Adrenal gland (tissue), 19 donors: ENCODE data around the gene RNF8. TPM values are rescaled to one million over a fixed set of nuclear protein-coding genes. Genes with fewer than 3 reads are reported as not detected.

Experiments
- DNase-seq, 7 donors: peaks; one replicate each; pipeline ENCODE4 v3.0.0-alpha.2; 2019 to 2020
- H3K27ac ChIP-seq, 5 donors: fragments of 200-600 bp; sonication (generic) in 4 of 5; 1 replicate in 3 of 5; 2 replicates in 2 of 5; pipeline versions ENCODE4 v1.5.1 to v1.8.0; 2016 to 2020; ENCODE audit warnings: mild to moderate bottlenecking in 1 of 5
- H3K27me3 ChIP-seq: fragments of 200-600 bp; 2 replicates; pipeline ENCODE4 v1.8.0; 2021
- H3K36me3 ChIP-seq, 2 donors: fragments of 200-600 bp; replicated peaks in 1 of 2; 1 replicate in 1 of 2; 2 replicates in 1 of 2; pipeline versions ENCODE4 v1.5.1 to v1.8.0; 2018 to 2022
- H3K4me1 ChIP-seq, 2 donors: fragments of 200-600 bp; replicated peaks in 1 of 2; 1 replicate in 1 of 2; 2 replicates in 1 of 2; pipeline versions ENCODE4 v1.5.1 to v1.8.0; 2018 to 2021
- H3K4me3 ChIP-seq, 4 donors: fragments of 200-600 bp; sonication (generic) in 3 of 4; one replicate each; pipeline ENCODE4 v1.5.1; 2016 to 2018
- H3K9me3 ChIP-seq, 3 donors: fragments of 200-600 bp; sonication (generic) in 1 of 3; replicated peaks in 1 of 3; 1 replicate in 2 of 3; 2 replicates in 1 of 3; pipeline versions ENCODE4 v1.5.1 to v1.8.0; 2016 to 2021
- CTCF ChIP-seq, 6 experiments: fragments of 450-650 bp in 4 of 6; fragments of 200-600 bp in 2 of 6; sonication (generic) in 1 of 6; IDR thresholded peaks; 1 replicate in 5 of 6; 2 replicates in 1 of 6; pipeline versions ENCODE4 v1.5.1 to v1.8.0; 2016 to 2021; ENCODE audit warnings: antibody characterized with exemption in 6 of 6, mild to moderate bottlenecking in 2 of 6, moderate library complexity in 1 of 6
- POLR2A ChIP-seq, 2 donors: fragments of 450-650 bp; IDR thresholded peaks; one replicate each; pipeline ENCODE4 v1.6.1; 2017; ENCODE audit warnings: antibody characterized with exemption in 2 of 2, mild to moderate bottlenecking in 2 of 2, moderate library complexity in 1 of 2
- WGBS, 4 donors: extraction: QIAGEN DNeasy Blood & Tissue Kit in 2 of 4; methylation state at CpG; one replicate each; pipeline versions ENCODE4 v1.1.5 to v1.1.7; 2013 to 2017; 5-methylcytosine and 5-hydroxymethylcytosine counted together
- intact Hi-C, 2 donors: fragments of 100-400 bp; cut with DNase I; formaldehyde crosslinking; loops; one replicate each; pipeline versions ENCODE4 v1.14.1 to v1.15.0; 2022 to 2023
- long read RNA-seq, 10 donors: library from polyadenylated mRNA in 3 of 10; unstranded in 2 of 10; stranded (forward) in 1 of 10; transcript quantifications; one replicate each; pipeline ENCODE4 v2.0.0 and lab custom pipeline, GENCODE V29; 2021 to 2026
- polyA plus RNA-seq, 3 donors: library from polyadenylated mRNA; stranded (reverse); fragments of 200-250 nt in 2 of 3; fragments of 350-450 nt in 1 of 3; fragmentation: Illumina TruSeq in 1 of 3; extraction: RNeasy Lipid Tissue Mini Kit (QIAGEN cat#74804) in 1 of 3; gene quantifications; one replicate each; pipeline ENCODE4 v1.2.3, GENCODE V29; 2013 to 2014
- total RNA-seq, 9 donors: library from RNA; depleted of rRNA in 4 of 9; stranded (reverse); fragments of >200 nt in 4 of 9; fragments of 120-200 nt in 1 of 9; fragmentation: NEBNext Ultra II Directional in 1 of 9; extraction: Animal tissue kit (Norgen Biotek cat#: 25700) in 1 of 9; gene quantifications; one replicate each; pipeline versions ENCODE4 v1.1.0 to v1.2.4, GENCODE V29; 2013 to 2023
- donor health status: healthy with polysubstance abuse.
- donor health status: Bipolar disorder and iron deficiency.
- donor health status: DM: yes; HTN: yes; CAD: no.
- donor health status: DM: no; HTN: no; CAD: no.
- donor health status: DM: no; HTN: no; CAD: no.
- donor health status: DM: yes; HTN: yes; CAD: no.

Gene RNF8
- total RNA-seq, result 10 to 100 TPM; 15.4 to 54.6 (median 19.4) TPM
- polyA plus RNA-seq, result 10 to 100 TPM; 13.1 to 29.4 (median 23.5) TPM
- long read RNA-seq, donor 1, full-length matches to known transcripts, result 1 of 1 reads
- long read RNA-seq, donor 1, partial matches to known transcripts, result 0 of 1 reads
- long read RNA-seq, donor 1, other reads (novel, unspliced or antisense), result 0 of 1 reads
- long read RNA-seq, donor 2, result 0 reads
- long read RNA-seq, donor 3, full-length matches to known transcripts, result 8 of 8 reads
- long read RNA-seq, donor 3, partial matches to known transcripts, result 0 of 8 reads
- long read RNA-seq, donor 3, other reads (novel, unspliced or antisense), result 0 of 8 reads
- long read RNA-seq, donor 4, full-length matches to known transcripts, result 12 of 23 reads
- long read RNA-seq, donor 4, partial matches to known transcripts, result 9 of 23 reads
- long read RNA-seq, donor 4, other reads (novel, unspliced or antisense), result 2 of 23 reads
- long read RNA-seq, donor 5, full-length matches to known transcripts, result 42 of 46 reads
- long read RNA-seq, donor 5, partial matches to known transcripts, result 0 of 46 reads
- long read RNA-seq, donor 5, other reads (novel, unspliced or antisense), result 4 of 46 reads
- long read RNA-seq, donor 6, full-length matches to known transcripts, result 7 of 18 reads
- long read RNA-seq, donor 6, partial matches to known transcripts, result 7 of 18 reads
- long read RNA-seq, donor 6, other reads (novel, unspliced or antisense), result 4 of 18 reads
- long read RNA-seq, donor 7, result 0 reads
- long read RNA-seq, donor 8, full-length matches to known transcripts, result 2 of 2 reads
- long read RNA-seq, donor 8, partial matches to known transcripts, result 0 of 2 reads
- long read RNA-seq, donor 8, other reads (novel, unspliced or antisense), result 0 of 2 reads
- long read RNA-seq, donor 9, result 0 reads
- long read RNA-seq, donor 10, result 0 reads

- intact Hi-C loops, result no loop called here
- Histone ChIP-seq H3K9me3 (no peaks in the 10 kb centered on the region), H3K27ac (peak within 1 kb of the TSS in 4 of 5 donors; percentile 43 to 78 (median 60)), H3K36me3 (no peaks in the 10 kb centered on the region), H3K4me3 (peak within 1 kb of the TSS; percentile 38 to 79 (median 64)), H3K27me3 (no peaks in the 10 kb centered on the region), H3K4me1 (peaks cover 4 to 22% of the 10 kb centered on the region in 2 donors)
- no peak for TF ChIP-seq CTCF (IDR thresholded peaks at IDR 0.05)
- peak in 1 of 2 donors; percentile 56 for TF ChIP-seq POLR2A (IDR thresholded peaks at IDR 0.05)
- 0 to 2% (median 0%) methylated on average over 27 to 54 of the region's 54 CpGs for WGBS, 4 donors
- peak; percentile 88 to 92 (median 90) for DNase-seq
These were observed at the start of gene RNF8 for GRCh38 chr6:37353761-37354525. TSS of gene RNF8 (plus strand) at chr6:37353983. CDS start at chr6:37354165, 182 bp downstream.

- H3K27ac ChIP-seq, result no peak overlapping the region
- TF ChIP-seq CTCF (IDR thresholded peaks at IDR 0.05), result no peak
- TF ChIP-seq POLR2A (IDR thresholded peaks at IDR 0.05), result no peak
- H3K27me3 ChIP-seq, result no peaks in the 10 kb centered on the region
- H3K4me1 ChIP-seq, result peaks cover 0 to 5% of the 10 kb centered on the region in 2 donors
- 94 to 99% (median 97%) methylated on average over 7 of the region's 7 CpGs for WGBS, 4 donors
- no peaks in the 10 kb centered on the region for H3K9me3 ChIP-seq
- H3K4me3 ChIP-seq, result no peak overlapping the region
- no peak for DNase-seq
- intact Hi-C loops, result no loop called here
- H3K36me3 ChIP-seq, result peaks cover 0 to 25% of the 10 kb centered on the region in 2 donors
These were observed 49.0 kb upstream of the RNF8 start for GRCh38 chr6:37304766-37305165.

GRCh38 chr6:37305841-37306425 is 47.9 kb upstream of the RNF8 start:
- TF ChIP-seq POLR2A (IDR thresholded peaks at IDR 0.05), result no peak
- TF ChIP-seq CTCF (IDR thresholded peaks at IDR 0.05), result no peak
- Histone ChIP-seq H3K9me3 (no peaks in the 10 kb centered on the region), H3K27me3 (no peaks in the 10 kb centered on the region), H3K27ac (no peak overlapping the region), H3K4me1 (peaks cover 0 to 5% of the 10 kb centered on the region in 2 donors), H3K4me3 (no peak overlapping the region), H3K36me3 (peaks cover 0 to 22% of the 10 kb centered on the region in 2 donors)
- WGBS, 4 donors, result 94 to 96% (median 95%) methylated on average over 4 of the region's 4 CpGs
- intact Hi-C loops, result no loop called here
- DNase-seq, result no peak
